Smooth muscle cell (in vitro differentiated cells): ENCODE measurements around the gene PERCC1. TPM values are rescaled to one million over a fixed set of nuclear protein-coding genes. Genes with fewer than 3 reads are reported as not detected.

ENCODE experiments used
- DNase-seq: peaks from one replicate; lab custom pipeline; 2025; ENCODE audit not compliant: unreplicated experiment; lab: John Stamatoyannopoulos, UW
- H2AFZ ChIP-seq: fragments of 200-600 bp; sonication (generic); 2 replicates; pipeline ENCODE4 v1.6.0; 2016; ENCODE audit warnings: antibody characterized with exemption, low read depth, mild to moderate bottlenecking
- H3F3A ChIP-seq: fragments of 200-600 bp; sonication (generic); 2 replicates; pipeline ENCODE4 v1.6.0; 2017; ENCODE audit warnings: antibody characterized with exemption, low read depth
- H3K27ac ChIP-seq: fragments of 200-600 bp; sonication (generic); 2 replicates; pipeline ENCODE4 v1.5.1; 2016; ENCODE audit warnings: low read depth, mild to moderate bottlenecking
- H3K27me3 ChIP-seq: fragments of 200-600 bp; sonication (generic); 2 replicates; pipeline ENCODE4 v1.6.1; 2016; ENCODE audit warnings: low read depth, mild to moderate bottlenecking
- H3K36me3 ChIP-seq: fragments of 200-600 bp; sonication (generic); 2 replicates; pipeline ENCODE4 v1.5.1; 2016; ENCODE audit warnings: low read depth
- H3K4me1 ChIP-seq: fragments of 200-600 bp; sonication (generic); 2 replicates; pipeline ENCODE4 v1.5.1; 2016; ENCODE audit warnings: low read depth
- H3K4me2 ChIP-seq: fragments of 200-600 bp; sonication (generic); 2 replicates; pipeline ENCODE4 v1.6.0; 2016; ENCODE audit warnings: mild to moderate bottlenecking
- H3K4me3 ChIP-seq: fragments of 200-600 bp; sonication (generic); 2 replicates; pipeline ENCODE4 v1.5.1; 2016; ENCODE audit warnings: mild to moderate bottlenecking
- H3K79me2 ChIP-seq: fragments of 200-600 bp; sonication (generic); 2 replicates; pipeline ENCODE4 v1.6.0; 2016; ENCODE audit warnings: low read depth, mild to moderate bottlenecking
- H3K9ac ChIP-seq: fragments of 200-600 bp; sonication (generic); 2 replicates; pipeline ENCODE4 v1.6.0; 2016; ENCODE audit warnings: low read depth
- H3K9me3 ChIP-seq: fragments of 200-600 bp; sonication (generic); replicated peaks from 2 replicates; pipeline ENCODE4 v1.5.1; 2016; ENCODE audit warnings: low read depth
- H4K20me1 ChIP-seq: fragments of 200-600 bp; sonication (generic); 2 replicates; pipeline ENCODE4 v1.6.0; 2016; ENCODE audit warnings: low read depth
- WGBS: methylation state at CpG from one replicate; pipeline ENCODE4 v1.1.7; 2016; ENCODE audit warnings: low lambda C conversion rate; 5-methylcytosine and 5-hydroxymethylcytosine counted together
- polyA plus RNA-seq: library from polyadenylated mRNA; unstranded; fragments of >200 nt; fragmentation: Nextera tagmentation; extraction: Ambion mirVana; gene quantifications from 2 replicates; pipeline ENCODE4 v1.2.1, GENCODE V29; 2016
- total RNA-seq: library from RNA; depleted of rRNA; stranded (reverse); fragments of >200 nt; gene quantifications from 2 replicates; pipeline ENCODE4 v1.2.3, GENCODE V29; 2014
- TF ChIP-seq, protein P1 (sequence below): fragments of 200-600 bp; sonication (generic); IDR thresholded peaks from 2 replicates; pipeline ENCODE4 v1.5.1; 2017; ENCODE audit warnings: borderline replicate concordance, mild to moderate bottlenecking, antibody characterized with exemption; ENCODE audit not compliant: insufficient read depth, poor library complexity, severe bottlenecking

Gene PERCC1
- total and polyA plus RNA-seq, 2 experiments from 2014 or later: not detected

DNA sequence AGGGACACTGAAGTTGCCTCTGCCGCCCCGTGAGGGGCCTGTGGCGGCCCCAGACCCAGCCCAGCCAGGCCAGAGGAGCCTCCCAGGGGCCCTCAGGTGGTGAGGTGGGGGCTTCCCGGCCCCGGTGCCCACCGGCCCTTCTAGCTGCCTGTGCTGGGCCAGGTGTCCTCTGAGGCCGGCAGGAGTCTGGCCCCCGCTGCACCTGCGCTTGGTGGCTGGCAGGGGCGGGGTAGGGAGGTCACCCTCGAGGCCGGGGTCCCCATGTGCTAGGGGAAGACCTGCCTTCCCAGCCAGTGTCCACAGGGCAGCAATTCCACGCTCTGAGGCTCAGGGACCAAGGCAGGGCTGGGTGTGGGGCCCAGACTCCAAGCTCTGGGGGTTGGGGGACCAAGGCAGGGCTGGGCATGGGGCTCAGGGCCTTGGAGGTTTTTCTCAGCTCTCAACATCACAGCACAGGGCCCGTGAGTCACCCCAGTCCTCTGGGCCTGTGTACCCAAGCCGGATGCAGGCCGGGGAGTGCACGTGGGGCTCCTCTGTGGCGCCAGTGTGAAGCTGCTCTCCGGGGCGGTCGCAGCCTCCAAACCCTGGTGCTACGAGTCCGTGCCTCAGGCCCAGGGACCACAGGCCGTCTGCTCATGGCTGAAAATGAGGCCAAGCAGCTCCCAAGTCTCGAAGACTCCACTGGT is 14.8 kb downstream of the PERCC1 start:
- Histone ChIP-seq H3K36me3 (no peaks in the 10 kb centered on the region), H3K4me2 (no peak overlapping the region), H4K20me1 (no peaks in the 10 kb centered on the region), H3K27me3 (no peaks in the 10 kb centered on the region), H3F3A (no peaks in the 10 kb centered on the region), H3K9me3 (no peaks in the 10 kb centered on the region), H3K4me1 (no peaks in the 10 kb centered on the region), H3K27ac (no peak overlapping the region), H2AFZ (no peak overlapping the region), H3K4me3 (no peak overlapping the region), H3K79me2 (no peaks in the 10 kb centered on the region), H3K9ac (no peak overlapping the region)
- 93% methylated on average over 19 of the region's 25 CpGs for WGBS
- TF ChIP-seq, protein P1, sequence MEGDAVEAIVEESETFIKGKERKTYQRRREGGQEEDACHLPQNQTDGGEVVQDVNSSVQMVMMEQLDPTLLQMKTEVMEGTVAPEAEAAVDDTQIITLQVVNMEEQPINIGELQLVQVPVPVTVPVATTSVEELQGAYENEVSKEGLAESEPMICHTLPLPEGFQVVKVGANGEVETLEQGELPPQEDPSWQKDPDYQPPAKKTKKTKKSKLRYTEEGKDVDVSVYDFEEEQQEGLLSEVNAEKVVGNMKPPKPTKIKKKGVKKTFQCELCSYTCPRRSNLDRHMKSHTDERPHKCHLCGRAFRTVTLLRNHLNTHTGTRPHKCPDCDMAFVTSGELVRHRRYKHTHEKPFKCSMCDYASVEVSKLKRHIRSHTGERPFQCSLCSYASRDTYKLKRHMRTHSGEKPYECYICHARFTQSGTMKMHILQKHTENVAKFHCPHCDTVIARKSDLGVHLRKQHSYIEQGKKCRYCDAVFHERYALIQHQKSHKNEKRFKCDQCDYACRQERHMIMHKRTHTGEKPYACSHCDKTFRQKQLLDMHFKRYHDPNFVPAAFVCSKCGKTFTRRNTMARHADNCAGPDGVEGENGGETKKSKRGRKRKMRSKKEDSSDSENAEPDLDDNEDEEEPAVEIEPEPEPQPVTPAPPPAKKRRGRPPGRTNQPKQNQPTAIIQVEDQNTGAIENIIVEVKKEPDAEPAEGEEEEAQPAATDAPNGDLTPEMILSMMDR: no peak
- DNase-seq: no peak

DNA sequence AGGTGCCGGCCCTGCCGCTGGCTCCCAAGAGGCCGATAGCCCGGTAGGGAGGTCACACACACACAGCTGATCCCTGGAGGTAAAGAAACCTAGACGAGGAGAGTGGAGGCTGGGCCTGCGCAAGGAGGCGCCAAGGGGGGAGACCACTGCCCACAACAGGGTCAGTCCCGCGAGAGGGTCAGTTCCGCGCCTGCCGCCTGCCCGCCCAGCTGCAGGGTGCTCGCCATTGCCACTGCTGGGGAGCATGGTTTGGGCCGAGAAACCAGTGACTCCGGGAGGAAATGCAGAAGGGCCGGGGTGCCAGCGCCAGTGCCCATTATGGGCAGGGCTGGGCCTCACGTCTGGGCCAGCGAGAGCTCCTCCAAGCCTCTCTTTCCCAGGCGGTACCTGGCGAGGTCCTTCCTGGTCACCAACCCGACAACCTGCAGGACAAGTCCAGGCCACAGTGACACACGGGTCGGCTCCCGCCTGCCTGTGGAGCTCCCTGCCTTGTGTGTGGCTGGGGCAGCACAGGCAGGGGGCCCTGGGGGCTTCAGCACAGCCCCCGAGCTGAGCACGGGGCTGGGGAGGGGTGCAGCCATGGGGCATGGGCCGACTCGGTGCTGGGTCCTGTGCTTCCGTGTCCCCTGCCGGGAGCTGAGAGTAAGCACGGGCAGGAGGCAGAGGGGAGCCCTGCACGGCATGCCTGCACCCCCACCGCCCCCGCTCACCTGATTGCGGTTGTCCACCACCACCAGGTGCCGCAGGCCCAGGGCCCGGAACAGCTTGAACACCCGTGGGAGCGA is 15.6 kb downstream of the PERCC1 start:
- Histone ChIP-seq H3K36me3 (no peaks in the 10 kb centered on the region), H3K27me3 (no peaks in the 10 kb centered on the region), H4K20me1 (no peaks in the 10 kb centered on the region), H3K9ac (no peak overlapping the region), H3K4me1 (no peaks in the 10 kb centered on the region), H3K79me2 (no peaks in the 10 kb centered on the region), H3K4me3 (no peak overlapping the region), H3K27ac (no peak overlapping the region), H3F3A (no peaks in the 10 kb centered on the region), H3K9me3 (no peaks in the 10 kb centered on the region), H2AFZ (no peak overlapping the region), H3K4me2 (no peak overlapping the region)
- WGBS: 97% methylated on average over 32 of the region's 41 CpGs
- TF ChIP-seq, protein P1: no peak
- DNase-seq: no peak

DNA sequence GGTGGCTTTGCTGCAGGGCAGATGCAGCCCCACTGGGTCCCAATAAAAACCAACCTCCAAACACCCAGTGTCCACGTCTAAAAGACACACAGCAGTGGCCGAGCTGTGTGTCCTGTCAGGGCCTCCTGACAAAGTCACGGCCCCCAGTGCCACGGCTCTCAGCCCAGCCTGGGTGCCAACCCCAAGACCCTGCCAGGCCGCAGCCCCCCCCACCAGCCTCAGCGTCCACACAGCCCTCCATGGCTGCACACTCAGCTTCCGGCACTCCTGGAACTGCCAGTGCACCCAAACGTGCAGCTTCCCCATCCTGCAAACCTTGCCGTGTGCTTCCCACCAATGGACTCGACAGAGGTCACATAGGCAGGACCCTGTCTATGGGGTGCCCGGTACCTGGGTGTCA is 17.1 kb downstream of the PERCC1 start:
- no peak overlapping the region for H3K4me2 ChIP-seq
- H3K4me1 ChIP-seq: no peaks in the 10 kb centered on the region
- no peak overlapping the region for H3K4me3 ChIP-seq
- H3K79me2 ChIP-seq: no peaks in the 10 kb centered on the region
- H3K27me3 ChIP-seq: no peaks in the 10 kb centered on the region
- H3F3A ChIP-seq: no peaks in the 10 kb centered on the region
- H3K27ac ChIP-seq: no peak overlapping the region
- H3K36me3 ChIP-seq: no peaks in the 10 kb centered on the region
- no peak overlapping the region for H2AFZ ChIP-seq
- WGBS: over 99% methylated on average over 11 of the region's 11 CpGs
- no peaks in the 10 kb centered on the region for H3K9me3 ChIP-seq
- no peaks in the 10 kb centered on the region for H4K20me1 ChIP-seq
- no peak for DNase-seq
- H3K9ac ChIP-seq: no peak overlapping the region
- TF ChIP-seq, protein P1: no peak
